H9 (cell line): ENCODE measurements around the gene BRAF. TPM values are rescaled to one million over a fixed set of nuclear protein-coding genes. Genes with fewer than 3 reads are reported as not detected.

Source experiments
- DNase-seq: peaks from one replicate; pipeline ENCODE4 v3.0.0-alpha.2; 2017
- H2AFZ ChIP-seq: one replicate; pipeline ENCODE4 v1.6.1; 2013; ENCODE audit warnings: mild to moderate bottlenecking, low read length, control low read depth, moderate library complexity
- H2AK5ac ChIP-seq: 2 replicates; pipeline ENCODE4 v1.6.1; 2013; ENCODE audit warnings: low read length, control low read depth, mixed read lengths; ENCODE audit not compliant: insufficient read length
- H2BK120ac ChIP-seq: one replicate; pipeline ENCODE4 v1.6.1; 2013; ENCODE audit warnings: low read depth, mild to moderate bottlenecking, low read length, control low read depth, inconsistent platforms; ENCODE audit not compliant: poor library complexity, severe bottlenecking
- H2BK12ac ChIP-seq: 2 replicates; pipeline ENCODE4 v1.6.1; 2013; ENCODE audit warnings: low read length, control low read depth, mixed read lengths, low read depth; ENCODE audit not compliant: insufficient read length
- H2BK15ac ChIP-seq: 2 replicates; pipeline ENCODE4 v1.6.1; 2013; ENCODE audit warnings: low read depth, low read length, control low read depth
- H2BK20ac ChIP-seq: one replicate; pipeline ENCODE4 v1.6.1; 2013; ENCODE audit warnings: low read depth, mild to moderate bottlenecking, low read length, control low read depth, inconsistent platforms; ENCODE audit not compliant: poor library complexity, severe bottlenecking
- H2BK5ac ChIP-seq: 2 replicates; pipeline ENCODE4 v1.6.1; 2013; ENCODE audit warnings: low read length, control low read depth, mixed read lengths; ENCODE audit not compliant: insufficient read length
- H3K14ac ChIP-seq: 2 replicates; pipeline ENCODE4 v1.6.1; 2013; ENCODE audit warnings: low read length, control low read depth; ENCODE audit not compliant: insufficient read depth
- H3K18ac ChIP-seq: 2 replicates; pipeline ENCODE4 v1.6.1; 2013; ENCODE audit warnings: low read depth, mild to moderate bottlenecking, mixed read lengths, low read length, control low read depth; ENCODE audit not compliant: insufficient read length
- H3K23ac ChIP-seq: 2 replicates; pipeline ENCODE4 v1.6.1; 2013; ENCODE audit warnings: low read length, control low read depth, mixed read lengths, low read depth; ENCODE audit not compliant: insufficient read length
- H3K23me2 ChIP-seq: 2 replicates; pipeline ENCODE4 v1.6.1; 2013; ENCODE audit warnings: low read depth, mild to moderate bottlenecking, mixed read lengths, low read length, control low read depth; ENCODE audit not compliant: insufficient read length, poor library complexity, severe bottlenecking
- H3K27ac ChIP-seq: 2 replicates; pipeline ENCODE4 v1.5.1; 2013; ENCODE audit warnings: low read length, control low read depth, mixed read lengths, low read depth; ENCODE audit not compliant: insufficient read length
- H3K27me3 ChIP-seq: 2 replicates; pipeline ENCODE4 v1.6.1; 2013; ENCODE audit warnings: low read length, control low read depth, inconsistent platforms; ENCODE audit not compliant: insufficient read depth
- H3K4ac ChIP-seq: 2 replicates; pipeline ENCODE4 v1.6.1; 2013; ENCODE audit warnings: low read depth, mild to moderate bottlenecking, control low read depth, inconsistent platforms, low read length, moderate library complexity
- H3K4me1 ChIP-seq: 2 replicates; pipeline ENCODE4 v1.6.1; 2013; ENCODE audit warnings: low read length, control low read depth, inconsistent platforms; ENCODE audit not compliant: insufficient read depth
- H3K4me2 ChIP-seq: 2 replicates; pipeline ENCODE4 v1.6.1; 2013; ENCODE audit warnings: low read length, control low read depth, mixed read lengths; ENCODE audit not compliant: insufficient read length, insufficient read depth
- H3K56ac ChIP-seq: 2 replicates; pipeline ENCODE4 v1.6.1; 2013; ENCODE audit warnings: low read depth, mild to moderate bottlenecking, mixed read lengths, low read length, control low read depth; ENCODE audit not compliant: insufficient read length
- H3K79me1 ChIP-seq: 2 replicates; pipeline ENCODE4 v1.6.1; 2013; ENCODE audit warnings: low read depth, mild to moderate bottlenecking, moderate library complexity, low read length, control low read depth, inconsistent platforms; ENCODE audit not compliant: insufficient read depth, poor library complexity, severe bottlenecking
- H3K79me2 ChIP-seq: 2 replicates; pipeline ENCODE4 v1.6.1; 2013; ENCODE audit warnings: low read length, control low read depth, inconsistent platforms; ENCODE audit not compliant: insufficient read depth
- H3K9ac ChIP-seq: 2 replicates; pipeline ENCODE4 v1.6.1; 2013; ENCODE audit warnings: low read length, control low read depth, mixed read lengths; ENCODE audit not compliant: insufficient read length; ENCODE audit errors: extremely low read depth
- H3K9me3 ChIP-seq: one replicate; pipeline ENCODE4 v1.6.1; 2013; ENCODE audit warnings: low read depth, low read length, inconsistent platforms; ENCODE audit not compliant: control insufficient read depth
- H3T11ph ChIP-seq: one replicate; pipeline ENCODE4 v1.6.1; 2013; ENCODE audit warnings: mild to moderate bottlenecking, low read length, control low read depth, inconsistent platforms
- H4K20me1 ChIP-seq: one replicate; pipeline ENCODE4 v1.6.1; 2013; ENCODE audit not compliant: control insufficient read depth, insufficient read length, insufficient read depth
- H4K5ac ChIP-seq: 2 replicates; pipeline ENCODE4 v1.6.1; 2013; ENCODE audit warnings: low read depth, mild to moderate bottlenecking, mixed read lengths, low read length, control low read depth; ENCODE audit not compliant: insufficient read length
- H4K8ac ChIP-seq: replicated peaks from 2 replicates; pipeline ENCODE4 v1.6.1; 2013; ENCODE audit warnings: low read length, control low read depth, mixed read lengths, low read depth; ENCODE audit not compliant: insufficient read length
- H4K91ac ChIP-seq: 2 replicates; pipeline ENCODE4 v1.6.1; 2013; ENCODE audit warnings: low read depth, mild to moderate bottlenecking, moderate library complexity, mixed read lengths, low read length, control low read depth; ENCODE audit not compliant: insufficient read length
- H3K27ac Mint-ChIP-seq, 3 experiments: 2 replicates in 2 of 3; 3 replicates in 1 of 3; pipeline ENCODE4 v1.8.0; 2020 to 2021; ENCODE audit warnings: mixed read lengths in 3 of 3, mild to moderate bottlenecking in 1 of 3, moderate library complexity in 1 of 3
- H3K27me3 Mint-ChIP-seq: 2 replicates; pipeline ENCODE4 v1.8.0; 2021; ENCODE audit warnings: low read depth, mild to moderate bottlenecking, moderate library complexity, mixed read lengths
- H3K36me3 Mint-ChIP-seq, 3 experiments: 2 replicates in 2 of 3; 3 replicates in 1 of 3; pipeline ENCODE4 v1.8.0; 2020 to 2021; ENCODE audit warnings: low read depth in 3 of 3, mixed read lengths in 3 of 3; ENCODE audit not compliant: insufficient read depth in 1 of 3
- H3K4me1 Mint-ChIP-seq, 2 experiments: 2 replicates each; pipeline ENCODE4 v1.8.0; 2020; ENCODE audit warnings: mixed read lengths in 2 of 2
- H3K4me3 Mint-ChIP-seq, 2 experiments: 2 replicates in 1 of 2; 3 replicates in 1 of 2; pipeline ENCODE4 v1.8.0; 2020 to 2021; ENCODE audit warnings: mild to moderate bottlenecking in 2 of 2, mixed read lengths in 2 of 2, moderate library complexity in 1 of 2
- H3K9me3 Mint-ChIP-seq, 2 experiments: 2 replicates in 1 of 2; 3 replicates in 1 of 2; pipeline ENCODE4 v1.8.0; 2020; ENCODE audit warnings: mild to moderate bottlenecking in 2 of 2, mixed read lengths in 2 of 2, moderate library complexity in 1 of 2
- CTCF ChIP-seq: fragments of 200-600 bp; sonication (generic); conservative IDR thresholded peaks from 3 replicates; pipeline ENCODE4 v1.8.0; 2021; ENCODE audit warnings: antibody characterized with exemption, mild to moderate bottlenecking
- WGBS: extraction: QIAGEN DNeasy Blood & Tissue Kit; methylation state at CpG from one replicate; pipeline ENCODE4 v1.1.7; 2013; ENCODE audit warnings: missing lambda C conversion rate, low lambda C conversion rate, mixed read lengths; ENCODE audit not compliant: insufficient read length; ENCODE audit errors: extremely low coverage; 5-methylcytosine and 5-hydroxymethylcytosine counted together
- total RNA-seq: library from RNA; stranded (reverse); gene quantifications from 2 replicates; pipeline ENCODE4 v1.2.1, GENCODE V29; 2021

Gene BRAF
- total RNA-seq, 1 experiment from 2014 or later, result 32.9 TPM

- Mint-ChIP-seq H3K27ac (no peak overlapping the region; a peak in 1 of 7 replicates), H3K4me3 (no peak overlapping the region), H3K9me3 (no peaks in the 10 kb centered on the region), H3K4me1 (peaks cover 7 to 8% of the 10 kb centered on the region in 2 experiments), H3K27me3 (no peaks in the 10 kb centered on the region), H3K36me3 (peaks cover 0 to 8% (median 0%) of the 10 kb centered on the region in 3 experiments; a peak in 1 of 7 replicates)
- no peak for TF ChIP-seq CTCF
- no peak overlapping the region for H4K91ac ChIP-seq
- H3K4ac ChIP-seq, result no peak overlapping the region
- H3K23ac ChIP-seq, result no peak overlapping the region
- no peak overlapping the region for H4K8ac ChIP-seq
- no peak overlapping the region for H2BK12ac ChIP-seq
- no peak overlapping the region for H2AK5ac ChIP-seq
- H2BK5ac ChIP-seq, result no peak overlapping the region
- H3K4me1 ChIP-seq, result peaks cover 3% of the 10 kb centered on the region; the same call in 1 of the 2 replicates
- no peak overlapping the region for H3K18ac ChIP-seq
- no peak overlapping the region for H2AFZ ChIP-seq
- no peak overlapping the region for H2BK120ac ChIP-seq
- H3K14ac ChIP-seq, result no peak overlapping the region
- H2BK20ac ChIP-seq, result no peak overlapping the region
- no CpG with 5 or more reads among the region's 1 CpG for WGBS
- no peak overlapping the region for H2BK15ac ChIP-seq
- H3K79me1 ChIP-seq, result no peaks in the 10 kb centered on the region
- no peaks in the 10 kb centered on the region for H3K79me2 ChIP-seq
- H3K27ac ChIP-seq, result no peak overlapping the region
- no peaks in the 10 kb centered on the region for H4K20me1 ChIP-seq
- H3K27me3 ChIP-seq, result no peaks in the 10 kb centered on the region
- no peak for DNase-seq
- no peak overlapping the region for H3K4me2 ChIP-seq
- no peak overlapping the region for H3K56ac ChIP-seq
- no peaks in the 10 kb centered on the region for H3K23me2 ChIP-seq
- H3K9me3 ChIP-seq, result no peaks in the 10 kb centered on the region
- H4K5ac ChIP-seq, result no peak overlapping the region
- no peak overlapping the region for H3T11ph ChIP-seq
- H3K9ac ChIP-seq, result no peak overlapping the region
Observed at GRCh38 chr7:140752533-140752932, 172.2 kb downstream of the BRAF start.
